GM18951 (cell line): ENCODE data around the gene PACSIN1.

Experiments
- POLR2A ChIP-seq: IDR thresholded peaks from 4 replicates; pipeline ENCODE4 v1.6.1; 2011; ENCODE audit warnings: mild to moderate bottlenecking; ENCODE audit not compliant: insufficient read length, insufficient read depth; ENCODE audit errors: extremely low read depth
- in situ Hi-C: fragments of 300-500 bp; cut with MboI; formaldehyde crosslinking; loops from one replicate; pipeline ENCODE4 v1.12.0; 2022; ENCODE audit warnings: low sequenced_read_pairs, mixed read lengths, inconsistent platforms; ENCODE audit not compliant: unreplicated experiment

The PACSIN1 gene

GRCh38 chr6:34526992-34527728 lies 61.3 kb downstream of the PACSIN1 start:
- no peak for TF ChIP-seq POLR2A
- in situ Hi-C loops = no loop called here

DNA sequence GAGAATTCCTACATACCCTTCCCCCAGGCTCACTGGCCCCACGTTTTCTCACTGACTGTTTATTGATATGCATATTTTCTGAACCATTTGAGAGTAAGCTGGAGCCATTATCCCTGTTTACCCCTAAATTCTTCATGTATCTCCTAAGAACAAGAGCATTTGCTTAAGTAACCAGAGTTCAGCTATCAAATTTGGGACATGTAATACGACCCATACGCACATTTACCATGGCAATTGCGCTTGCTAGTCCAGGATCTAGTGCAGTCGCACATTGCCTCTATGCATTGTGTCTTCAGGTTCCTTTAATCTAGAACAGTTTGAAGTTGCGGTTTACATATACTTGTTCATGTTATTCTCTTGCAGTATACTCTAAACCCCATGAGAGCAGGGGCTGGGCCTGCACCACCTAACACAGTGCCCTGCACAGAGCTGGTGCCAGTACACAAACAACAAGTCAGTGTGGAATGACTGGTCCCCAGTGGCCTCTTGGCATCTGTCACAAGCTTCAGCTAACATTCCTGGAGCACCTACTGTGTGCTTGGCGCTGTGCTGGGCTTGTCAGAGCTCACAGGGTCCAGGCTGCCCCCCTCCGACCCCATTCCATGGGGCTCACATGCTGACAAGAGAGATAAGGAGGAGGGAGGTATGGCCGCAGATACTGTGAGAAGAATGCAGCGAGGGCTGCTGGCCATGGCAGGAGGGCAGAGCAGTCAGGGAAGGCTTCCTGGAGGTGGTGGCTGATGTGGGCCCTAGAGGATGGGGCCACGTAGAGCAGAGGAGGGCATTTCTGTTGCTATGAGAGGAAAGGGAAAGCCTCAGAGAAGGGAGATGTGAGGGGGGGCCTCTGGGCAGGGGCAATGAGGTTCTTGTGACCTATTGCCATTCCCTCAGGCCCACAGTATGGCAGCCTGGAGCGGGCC lies 62.1 kb downstream of the PACSIN1 start:
- in situ Hi-C loops = no loop called here

DNA sequence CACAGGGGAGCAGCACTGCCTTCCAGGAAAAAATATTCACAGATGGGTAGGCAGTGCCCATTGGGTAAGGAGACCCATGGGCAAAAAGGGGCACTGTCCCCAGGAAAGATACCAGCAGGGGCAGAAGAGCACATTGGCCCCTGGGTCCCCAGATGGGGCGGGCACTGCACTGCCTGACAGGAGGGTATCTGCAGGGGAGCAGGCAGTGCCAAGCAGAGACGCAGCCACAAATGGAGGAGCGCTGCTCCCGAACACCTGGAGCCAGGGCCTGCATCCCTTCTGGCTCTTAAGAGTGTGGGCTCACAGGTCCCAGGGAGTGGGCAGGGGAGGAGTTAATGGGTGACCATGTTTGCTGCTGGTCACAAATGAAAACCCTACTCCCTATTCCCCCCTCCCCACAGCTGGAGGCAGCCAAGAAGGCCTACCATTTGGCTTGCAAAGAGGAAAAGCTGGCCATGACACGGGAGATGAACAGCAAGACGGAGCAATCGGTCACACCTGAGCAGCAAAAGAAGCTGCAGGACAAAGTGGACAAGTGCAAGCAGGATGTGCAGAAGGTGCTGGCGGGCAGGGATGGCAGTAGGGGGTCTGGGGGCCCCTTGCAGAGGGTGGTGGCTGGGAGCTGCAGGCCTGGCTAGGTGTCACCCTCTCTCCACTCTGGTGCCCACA lies 63.3 kb downstream of the PACSIN1 start:
- no peak for TF ChIP-seq POLR2A
- in situ Hi-C loops = no loop called here

More for the DNA sequence above, 62.1 kb downstream of the PACSIN1 start:
- no peak for TF ChIP-seq POLR2A

GRCh38 chr6:34529665-34530327 lies 63.9 kb downstream of the PACSIN1 start:
- TF ChIP-seq POLR2A = no peak
- in situ Hi-C loops = no loop called here

DNA sequence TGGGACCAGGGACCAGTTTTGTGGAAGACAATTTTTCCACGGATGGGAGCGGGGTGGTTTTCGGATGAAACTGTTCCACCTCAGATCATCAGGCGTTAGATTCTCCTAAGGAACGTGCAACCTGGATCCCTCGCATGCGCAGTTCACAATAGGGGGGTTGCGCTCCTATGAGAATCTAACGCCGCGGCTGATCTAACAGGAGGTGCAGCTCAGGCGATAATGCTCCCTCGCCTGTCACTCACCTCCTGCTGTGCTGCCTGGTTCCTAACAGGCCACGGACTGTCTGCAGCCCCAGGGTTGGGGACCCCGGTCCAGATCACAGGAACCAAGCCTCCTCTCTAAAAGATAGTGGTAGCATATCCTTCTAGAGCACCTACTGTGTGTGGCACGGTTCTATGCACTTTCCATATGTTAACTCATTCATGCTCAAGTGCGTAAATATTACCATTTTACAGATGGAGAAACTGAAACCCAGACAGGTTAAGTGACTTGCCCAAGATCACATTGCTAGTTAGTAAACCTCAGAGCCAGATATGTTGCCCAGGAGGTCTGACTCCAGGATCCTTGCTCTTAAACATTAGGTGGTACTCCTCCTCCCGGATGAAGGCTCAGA lies 65.0 kb downstream of the PACSIN1 start:
- in situ Hi-C loops = no loop called here
- no peak for TF ChIP-seq POLR2A

- in situ Hi-C loops = no loop called here
- TF ChIP-seq POLR2A = no peak
These were observed 65.8 kb downstream of the PACSIN1 start for GRCh38 chr6:34531580-34532201.

DNA sequence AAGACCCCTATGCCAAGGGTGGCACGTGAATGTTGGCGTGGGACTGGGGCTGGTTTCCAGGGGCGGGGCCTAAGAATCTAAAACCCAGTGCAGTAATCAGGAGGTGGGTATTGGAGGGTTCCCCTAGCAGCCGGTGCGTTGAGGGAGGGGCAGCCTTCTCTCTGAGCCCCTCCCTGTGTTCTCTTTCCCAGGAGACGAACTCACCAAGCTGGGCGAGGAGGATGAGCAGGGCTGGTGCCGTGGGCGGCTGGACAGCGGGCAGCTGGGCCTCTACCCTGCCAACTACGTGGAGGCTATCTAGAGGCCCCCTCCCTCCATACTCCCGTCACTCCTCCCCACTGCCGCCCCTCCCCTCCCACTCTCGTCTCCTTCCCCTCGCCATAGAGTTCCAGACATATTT lies 66.4 kb downstream of the PACSIN1 start:
- in situ Hi-C loops = no loop called here

DNA sequence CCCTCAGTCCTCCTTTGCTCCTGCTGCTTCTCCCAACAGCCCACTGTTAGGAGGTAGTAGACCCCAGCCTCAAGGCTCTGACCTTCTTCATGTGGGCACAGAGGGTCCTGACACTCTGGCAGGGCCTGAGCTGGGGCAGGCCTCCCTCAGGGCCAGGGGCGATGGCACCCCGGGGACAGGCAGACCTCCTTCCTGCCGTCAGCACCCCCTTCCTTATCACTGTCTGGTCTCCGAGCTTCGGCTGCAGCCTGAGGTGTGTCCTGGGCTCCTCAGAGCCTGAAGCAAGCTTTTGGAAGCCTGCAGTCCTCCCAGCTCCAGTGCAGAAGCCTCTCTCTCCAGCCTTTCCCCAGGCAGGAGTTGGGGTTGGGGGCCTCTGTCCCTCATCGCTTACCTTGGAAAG lies 68.3 kb downstream of the PACSIN1 start:
- no peak for TF ChIP-seq POLR2A
- in situ Hi-C loops = no loop called here

More for the DNA sequence above, 66.4 kb downstream of the PACSIN1 start:
- TF ChIP-seq POLR2A = no peak

GRCh38 chr6:34534656-34535055 lies 68.8 kb downstream of the PACSIN1 start:
- TF ChIP-seq POLR2A = no peak
- in situ Hi-C loops = no loop called here

- in situ Hi-C loops = no loop called here
- TF ChIP-seq POLR2A = no peak
These were observed 69.3 kb downstream of the PACSIN1 start for GRCh38 chr6:34535199-34535598.

GRCh38 chr6:34535646-34536045 lies 69.8 kb downstream of the PACSIN1 start:
- TF ChIP-seq POLR2A = no peak
- in situ Hi-C loops = no loop called here

DNA sequence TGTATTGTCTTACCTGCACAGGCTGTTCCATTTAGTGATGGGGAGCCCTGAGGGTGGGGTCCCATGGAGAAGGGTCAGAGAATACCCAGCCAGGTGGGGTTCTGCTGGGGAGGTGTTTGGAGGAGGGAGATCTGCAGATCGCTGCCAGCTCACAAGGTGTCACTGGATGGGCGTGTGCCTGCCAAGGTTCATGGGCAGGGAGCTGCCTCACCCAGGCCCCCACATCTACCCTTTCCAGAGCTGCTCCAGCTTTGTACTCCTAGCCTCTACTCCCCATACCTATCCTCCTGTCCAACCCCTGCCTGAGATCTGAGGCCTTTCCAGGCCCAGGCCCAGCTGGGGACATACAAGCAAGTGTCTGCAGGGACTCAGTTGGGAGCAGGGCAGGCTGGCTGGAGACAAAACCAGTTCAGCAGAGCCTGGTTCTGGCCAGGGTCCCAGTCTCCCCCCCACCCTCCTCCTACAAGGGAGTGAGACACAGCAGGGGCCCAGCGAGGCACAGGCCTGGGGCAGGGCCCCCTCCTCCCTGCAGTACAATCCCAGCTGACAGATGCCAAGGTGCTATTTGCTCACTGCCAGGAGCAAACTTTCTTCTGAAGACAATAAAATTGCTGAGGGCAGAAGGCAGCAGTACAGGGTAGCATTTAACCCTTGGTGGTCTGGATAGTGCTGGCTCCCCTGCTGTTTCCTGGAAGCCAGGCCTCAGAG lies 70.5 kb downstream of the PACSIN1 start:
- in situ Hi-C loops = no loop called here
- TF ChIP-seq POLR2A = no peak
